Measurements from ENCODE around the gene ERFE. TPM values are rescaled to one million over a fixed set of nuclear protein-coding genes. Genes with fewer than 3 reads are reported as not detected.

Gene ERFE
- total and polyA plus RNA-seq, 2 of the 13 experiments (the other 11 are each of a cell fraction or from before 2014, with no cell fraction given), result 0.09 TPM; not detected in 1

- TF ChIP-seq SAFB2 (CRISPR knock-in tag; IDR thresholded peaks at IDR 0.05; ENCODE audit: borderline replicate concordance, low read depth) (no peak), ZNF788 (CRISPR knock-in tag; IDR thresholded peaks at IDR 0.05; ENCODE audit: borderline replicate concordance) (peak; percentile 21; the same call in 1 of the 2 replicates), MAZ (IDR thresholded peaks at IDR 0.05; ENCODE audit: borderline replicate concordance, low read depth, low read length) (no peak), MAZ (CRISPR knock-in tag; IDR thresholded peaks at IDR 0.05; ENCODE audit: low read depth) (0 out of 2 replicates have a peak, but pooled peaks have one; percentile 56), ZFX (CRISPR knock-in tag; IDR thresholded peaks at IDR 0.05; ENCODE audit: low read depth) (peak; percentile 69), MTERF4 (CRISPR knock-in tag; IDR thresholded peaks at IDR 0.05) (0 out of 2 replicates have a peak, but pooled peaks have one; percentile 58), KDM2A (CRISPR knock-in tag; IDR thresholded peaks at IDR 0.05; ENCODE audit: borderline replicate concordance, low read depth) (peak; percentile 47; the same call in 1 of the 2 replicates), CHCHD3 (CRISPR knock-in tag; IDR thresholded peaks at IDR 0.05) (peak; percentile 69; the same call in 1 of the 2 replicates), IRX3 (CRISPR knock-in tag; IDR thresholded peaks at IDR 0.05; ENCODE audit: borderline replicate concordance, low read depth) (0 out of 2 replicates have a peak, but pooled peaks have one; percentile 54), GABPB1 (CRISPR knock-in tag; IDR thresholded peaks at IDR 0.05) (peak; percentile 26; the same call in 1 of the 2 replicates), ZNF556 (CRISPR knock-in tag; IDR thresholded peaks at IDR 0.05; ENCODE audit: borderline replicate concordance) (0 out of 2 replicates have a peak, but pooled peaks have one; percentile 23), NFKB2 (CRISPR knock-in tag; IDR thresholded peaks at IDR 0.05; ENCODE audit: borderline replicate concordance) (0 out of 2 replicates have a peak, but pooled peaks have one; percentile 37), HNRNPLL (IDR thresholded peaks at IDR 0.05; ENCODE audit: low read depth, low read length, poor library complexity, severe bottlenecking) (no peak), ZNF891 (CRISPR knock-in tag; IDR thresholded peaks at IDR 0.05) (0 out of 2 replicates have a peak, but pooled peaks have one; percentile 40), RXRA (CRISPR knock-in tag; IDR thresholded peaks at IDR 0.05) (peak; percentile 81), ZBTB33 (CRISPR knock-in tag; IDR thresholded peaks at IDR 0.05) (peak; percentile 83), ZNF580 (CRISPR knock-in tag; IDR thresholded peaks at IDR 0.05; ENCODE audit: borderline replicate concordance, low read depth) (peak; percentile 15; the same call in 1 of the 2 replicates), ZFP91 (CRISPR knock-in tag; IDR thresholded peaks at IDR 0.05; ENCODE audit: borderline replicate concordance) (0 out of 2 replicates have a peak, but pooled peaks have one; percentile 51), RAD21 (CRISPR knock-in tag; IDR thresholded peaks at IDR 0.05) (peak; percentile 61; the same call in 1 of the 2 replicates), ZNF230 (CRISPR knock-in tag; IDR thresholded peaks at IDR 0.05) (peak; percentile 73; the same call in 1 of the 2 replicates), ZNF839 (CRISPR knock-in tag; IDR thresholded peaks at IDR 0.05; ENCODE audit: borderline replicate concordance) (no peak), MYC (CRISPR knock-in tag; IDR thresholded peaks at IDR 0.05; ENCODE audit: borderline replicate concordance) (peak; percentile 4; the same call in 1 of the 2 replicates)
Measured at GRCh38 chr2:238139196-238140039, 19.4 kb upstream of the ERFE start (continued).

Measured in HepG2 (cell line).